Osteoblast (primary cell): Measurements from ENCODE around the gene DSC2. TPM values are rescaled to one million over a fixed set of nuclear protein-coding genes. Genes with fewer than 3 reads are reported as not detected.
A peak's percentile ranks its signal among the peaks of the same experiment; 100 is the strongest.

Experiments used
- DNase-seq: peaks from one replicate; pipeline ENCODE4 v3.0.0; 2011; ENCODE audit warnings: low spot score, mixed read lengths; ENCODE audit not compliant: insufficient read length; ENCODE audit errors: missing footprints
- H2AFZ ChIP-seq: 2 replicates; pipeline ENCODE4 v1.6.0; 2011; ENCODE audit warnings: mild to moderate bottlenecking, low read length
- H3K27ac ChIP-seq: 2 replicates; pipeline ENCODE4 v1.5.1; 2011; ENCODE audit warnings: mild to moderate bottlenecking, low read depth, low read length, moderate library complexity
- H3K27me3 ChIP-seq: 2 replicates; pipeline ENCODE4 v1.6.0; 2012; ENCODE audit warnings: mild to moderate bottlenecking, control low read depth, inconsistent platforms, low read length, moderate library complexity; ENCODE audit not compliant: insufficient read depth
- H3K36me3 ChIP-seq: 2 replicates; pipeline ENCODE4 v1.5.1; 2011; ENCODE audit warnings: mild to moderate bottlenecking, low read length, control low read depth, moderate library complexity; ENCODE audit not compliant: insufficient read depth
- H3K4me1 ChIP-seq: 2 replicates; pipeline ENCODE4 v1.5.1; 2011; ENCODE audit warnings: mild to moderate bottlenecking, low read length, control low read depth, moderate library complexity; ENCODE audit not compliant: insufficient read depth
- H3K4me2 ChIP-seq: 2 replicates; pipeline ENCODE4 v1.6.0; 2011; ENCODE audit warnings: mild to moderate bottlenecking, low read length; ENCODE audit not compliant: insufficient read depth
- H3K4me3 ChIP-seq: fragments of 200-600 bp; sonication (generic); 3 replicates; pipeline ENCODE4 v1.5.1; 2012; ENCODE audit warnings: mild to moderate bottlenecking, low read length, inconsistent platforms; ENCODE audit not compliant: insufficient read depth
- H3K79me2 ChIP-seq: 2 replicates; pipeline ENCODE4 v1.6.0; 2012; ENCODE audit warnings: mild to moderate bottlenecking, low read length, control low read depth, inconsistent platforms; ENCODE audit not compliant: insufficient read depth
- H3K9me3 ChIP-seq: 2 replicates; pipeline ENCODE4 v1.5.1; 2011; ENCODE audit warnings: low read depth, low read length, control low read depth
- H4K20me1 ChIP-seq: 2 replicates; pipeline ENCODE4 v1.6.0; 2012; ENCODE audit warnings: mild to moderate bottlenecking, low read length, control low read depth; ENCODE audit not compliant: insufficient read depth
- CTCF ChIP-seq: IDR thresholded peaks from 2 replicates; pipeline ENCODE4 v1.5.1; 2011; ENCODE audit warnings: mild to moderate bottlenecking, low read depth, low read length, moderate library complexity; ENCODE audit errors: extremely low read depth
- total RNA-seq: library from RNA; depleted of rRNA; stranded (reverse); fragments of >200 nt; gene quantifications from 2 replicates; pipeline ENCODE4 v1.2.3, GENCODE V29; 2012

DSC2 gene
- total RNA-seq, 1 donor: 0.36 TPM

DNA sequence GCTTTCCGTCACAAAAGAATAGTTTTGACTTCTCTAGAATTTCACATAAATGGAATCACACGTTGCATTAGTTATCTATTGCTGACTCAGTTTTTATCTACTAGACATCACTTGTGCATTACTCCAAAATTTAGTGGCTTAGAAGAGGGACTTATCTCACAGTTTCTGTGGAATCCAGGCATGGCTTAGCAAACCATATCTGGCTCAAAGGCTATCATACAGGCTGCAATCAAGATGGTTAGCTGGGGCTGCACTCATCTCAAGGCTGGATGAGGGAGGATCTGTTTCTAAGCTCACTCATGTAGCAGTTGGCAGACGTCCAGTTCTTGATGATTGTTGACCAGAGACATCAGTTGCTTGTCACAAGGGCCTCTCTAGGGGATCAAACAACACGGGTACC lies 53.0 kb downstream of the DSC2 start:
- Histone ChIP-seq H3K36me3 (no peaks in the 10 kb centered on the region), H3K27ac (no peak overlapping the region), H3K4me2 (no peak overlapping the region), H4K20me1 (no peaks in the 10 kb centered on the region), H3K9me3 (no peaks in the 10 kb centered on the region), H3K79me2 (no peaks in the 10 kb centered on the region), H3K4me3 (no peak overlapping the region), H3K4me1 (no peaks in the 10 kb centered on the region), H2AFZ (no peak overlapping the region), H3K27me3 (no peaks in the 10 kb centered on the region)
- no peak for TF ChIP-seq CTCF
- DNase-seq: no peak

GRCh38 chr18:31048216-31048615 lies 54.0 kb downstream of the DSC2 start:
- TF ChIP-seq CTCF: no peak
- Histone ChIP-seq H4K20me1 (no peaks in the 10 kb centered on the region), H3K36me3 (no peaks in the 10 kb centered on the region), H3K4me1 (no peaks in the 10 kb centered on the region), H2AFZ (no peak overlapping the region), H3K4me3 (no peak overlapping the region), H3K9me3 (no peaks in the 10 kb centered on the region), H3K79me2 (no peaks in the 10 kb centered on the region), H3K27me3 (peaks cover 3% of the 10 kb centered on the region), H3K27ac (no peak overlapping the region), H3K4me2 (no peak overlapping the region)
- DNase-seq: no peak

- TF ChIP-seq CTCF: no peak
- peaks cover 11% of the 10 kb centered on the region for H3K27me3 ChIP-seq
Measured at GRCh38 chr18:31046916-31047315, 55.3 kb downstream of the DSC2 start.

DNA sequence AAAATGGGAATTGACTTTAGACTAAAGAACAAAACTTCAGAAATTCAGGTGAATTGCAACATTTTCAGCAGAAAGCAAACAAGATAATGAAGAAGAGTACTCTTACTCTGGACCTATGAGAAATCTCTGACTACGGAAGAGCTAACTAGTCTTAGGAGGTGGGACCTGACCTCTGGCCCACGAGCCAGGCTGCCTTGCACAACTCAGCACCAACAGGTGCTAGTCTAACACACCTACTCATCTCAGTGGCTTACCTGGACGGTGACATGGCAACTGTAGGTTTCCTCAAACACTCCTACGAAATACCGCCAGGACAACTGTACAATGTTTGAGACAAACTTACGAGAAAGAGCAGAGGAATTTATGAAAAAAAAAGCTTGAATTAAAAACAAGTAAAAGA lies 56.6 kb downstream of the DSC2 start:
- H3K36me3 ChIP-seq: no peaks in the 10 kb centered on the region
- H3K79me2 ChIP-seq: no peaks in the 10 kb centered on the region
- peaks cover 25% of the 10 kb centered on the region for H3K27me3 ChIP-seq
- no peaks in the 10 kb centered on the region for H3K9me3 ChIP-seq
- H3K4me1 ChIP-seq: no peaks in the 10 kb centered on the region
- no peak overlapping the region for H2AFZ ChIP-seq
- no peak overlapping the region for H3K4me2 ChIP-seq
- H3K27ac ChIP-seq: no peak overlapping the region
- H3K4me3 ChIP-seq: no peak overlapping the region
- no peak for TF ChIP-seq CTCF
- DNase-seq: no peak
- H4K20me1 ChIP-seq: no peaks in the 10 kb centered on the region

More at GRCh38 chr18:31046916-31047315, 55.3 kb downstream of the DSC2 start:
- peak; percentile 36 for DNase-seq
- H3K4me2 ChIP-seq: no peak overlapping the region
- H3K79me2 ChIP-seq: no peaks in the 10 kb centered on the region
- no peaks in the 10 kb centered on the region for H4K20me1 ChIP-seq
- no peak overlapping the region for H3K27ac ChIP-seq
- H3K36me3 ChIP-seq: no peaks in the 10 kb centered on the region
- no peak overlapping the region for H3K4me3 ChIP-seq
- no peak overlapping the region for H2AFZ ChIP-seq
- no peaks in the 10 kb centered on the region for H3K4me1 ChIP-seq
- H3K9me3 ChIP-seq: no peaks in the 10 kb centered on the region
